Endothelial cell of hepatic sinusoid (primary cell): Measurements from ENCODE around the gene NRSN1.

Experiments
- in situ Hi-C: cut with HindIII; loops from 2 replicates; pipeline ENCODE4 v1.10.0; 2017; ENCODE audit warnings: low sequenced_read_pairs

Gene NRSN1

GRCh38 chr6:24125980-24126379, at the start of gene NRSN1:
TSS of gene NRSN1 (plus strand) at chr6:24126215. CDS start at chr6:24134328, 8,113 bp downstream.
- in situ Hi-C loops: no loop called here

- in situ Hi-C loops: no loop called here
Observed at GRCh38 chr6:24078200-24078599, 47.8 kb upstream of the NRSN1 start.

GRCh38 chr6:24079076-24079475, 46.9 kb upstream of the NRSN1 start:
- in situ Hi-C loops: no loop called here

GRCh38 chr6:24080711-24081110, 45.3 kb upstream of the NRSN1 start:
- in situ Hi-C loops: no loop called here

GRCh38 chr6:24089736-24090135, 36.3 kb upstream of the NRSN1 start:
- in situ Hi-C loops: no loop called here

GRCh38 chr6:24092407-24092806, 33.6 kb upstream of the NRSN1 start:
- in situ Hi-C loops: no loop called here

- in situ Hi-C loops: no loop called here
Observed at GRCh38 chr6:24093381-24093780, 32.6 kb upstream of the NRSN1 start.

- in situ Hi-C loops: no loop called here
Observed at GRCh38 chr6:24099181-24099580, 26.8 kb upstream of the NRSN1 start.

- in situ Hi-C loops: no loop called here
Observed at GRCh38 chr6:24100024-24100769, 25.8 kb upstream of the NRSN1 start.

- in situ Hi-C loops: no loop called here
Observed at GRCh38 chr6:24100770-24101155, 25.3 kb upstream of the NRSN1 start.

- in situ Hi-C loops: no loop called here
Observed at GRCh38 chr6:24105191-24105590, 20.8 kb upstream of the NRSN1 start.

GRCh38 chr6:24106291-24106690, 19.7 kb upstream of the NRSN1 start:
- in situ Hi-C loops: no loop called here

- in situ Hi-C loops: no loop called here
Observed at GRCh38 chr6:24107294-24107693, 18.7 kb upstream of the NRSN1 start.

GRCh38 chr6:24108056-24108455, 18.0 kb upstream of the NRSN1 start:
- in situ Hi-C loops: no loop called here

- in situ Hi-C loops: no loop called here
Observed at GRCh38 chr6:24110417-24110816, 15.6 kb upstream of the NRSN1 start.

- in situ Hi-C loops: no loop called here
Observed at GRCh38 chr6:24113891-24114290, 12.1 kb upstream of the NRSN1 start.

- in situ Hi-C loops: no loop called here
Observed at GRCh38 chr6:24117021-24117420, 9.0 kb upstream of the NRSN1 start.

GRCh38 chr6:24122139-24122538, 3.9 kb upstream of the NRSN1 start:
- in situ Hi-C loops: no loop called here

GRCh38 chr6:24126586-24127192, 674 bp downstream of the NRSN1 start:
- in situ Hi-C loops: no loop called here

GRCh38 chr6:24127316-24127715, 1.3 kb downstream of the NRSN1 start:
- in situ Hi-C loops: no loop called here

- in situ Hi-C loops: no loop called here
Observed at GRCh38 chr6:24131751-24132150, 5.7 kb downstream of the NRSN1 start.

GRCh38 chr6:24139080-24139479, 13.1 kb downstream of the NRSN1 start:
- in situ Hi-C loops: no loop called here

- in situ Hi-C loops: no loop called here
Observed at GRCh38 chr6:24139639-24140038, 13.6 kb downstream of the NRSN1 start.
